ENCODE measurements around the gene TRO.

TRO gene, protein sequence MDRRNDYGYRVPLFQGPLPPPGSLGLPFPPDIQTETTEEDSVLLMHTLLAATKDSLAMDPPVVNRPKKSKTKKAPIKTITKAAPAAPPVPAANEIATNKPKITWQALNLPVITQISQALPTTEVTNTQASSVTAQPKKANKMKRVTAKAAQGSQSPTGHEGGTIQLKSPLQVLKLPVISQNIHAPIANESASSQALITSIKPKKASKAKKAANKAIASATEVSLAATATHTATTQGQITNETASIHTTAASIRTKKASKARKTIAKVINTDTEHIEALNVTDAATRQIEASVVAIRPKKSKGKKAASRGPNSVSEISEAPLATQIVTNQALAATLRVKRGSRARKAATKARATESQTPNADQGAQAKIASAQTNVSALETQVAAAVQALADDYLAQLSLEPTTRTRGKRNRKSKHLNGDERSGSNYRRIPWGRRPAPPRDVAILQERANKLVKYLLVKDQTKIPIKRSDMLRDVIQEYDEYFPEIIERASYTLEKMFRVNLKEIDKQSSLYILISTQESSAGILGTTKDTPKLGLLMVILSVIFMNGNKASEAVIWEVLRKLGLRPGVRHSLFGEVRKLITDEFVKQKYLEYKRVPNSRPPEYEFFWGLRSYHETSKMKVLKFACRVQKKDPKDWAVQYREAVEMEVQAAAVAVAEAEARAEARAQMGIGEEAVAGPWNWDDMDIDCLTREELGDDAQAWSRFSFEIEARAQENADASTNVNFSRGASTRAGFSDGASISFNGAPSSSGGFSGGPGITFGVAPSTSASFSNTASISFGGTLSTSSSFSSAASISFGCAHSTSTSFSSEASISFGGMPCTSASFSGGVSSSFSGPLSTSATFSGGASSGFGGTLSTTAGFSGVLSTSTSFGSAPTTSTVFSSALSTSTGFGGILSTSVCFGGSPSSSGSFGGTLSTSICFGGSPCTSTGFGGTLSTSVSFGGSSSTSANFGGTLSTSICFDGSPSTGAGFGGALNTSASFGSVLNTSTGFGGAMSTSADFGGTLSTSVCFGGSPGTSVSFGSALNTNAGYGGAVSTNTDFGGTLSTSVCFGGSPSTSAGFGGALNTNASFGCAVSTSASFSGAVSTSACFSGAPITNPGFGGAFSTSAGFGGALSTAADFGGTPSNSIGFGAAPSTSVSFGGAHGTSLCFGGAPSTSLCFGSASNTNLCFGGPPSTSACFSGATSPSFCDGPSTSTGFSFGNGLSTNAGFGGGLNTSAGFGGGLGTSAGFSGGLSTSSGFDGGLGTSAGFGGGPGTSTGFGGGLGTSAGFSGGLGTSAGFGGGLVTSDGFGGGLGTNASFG (N-terminal part only)

DNA sequence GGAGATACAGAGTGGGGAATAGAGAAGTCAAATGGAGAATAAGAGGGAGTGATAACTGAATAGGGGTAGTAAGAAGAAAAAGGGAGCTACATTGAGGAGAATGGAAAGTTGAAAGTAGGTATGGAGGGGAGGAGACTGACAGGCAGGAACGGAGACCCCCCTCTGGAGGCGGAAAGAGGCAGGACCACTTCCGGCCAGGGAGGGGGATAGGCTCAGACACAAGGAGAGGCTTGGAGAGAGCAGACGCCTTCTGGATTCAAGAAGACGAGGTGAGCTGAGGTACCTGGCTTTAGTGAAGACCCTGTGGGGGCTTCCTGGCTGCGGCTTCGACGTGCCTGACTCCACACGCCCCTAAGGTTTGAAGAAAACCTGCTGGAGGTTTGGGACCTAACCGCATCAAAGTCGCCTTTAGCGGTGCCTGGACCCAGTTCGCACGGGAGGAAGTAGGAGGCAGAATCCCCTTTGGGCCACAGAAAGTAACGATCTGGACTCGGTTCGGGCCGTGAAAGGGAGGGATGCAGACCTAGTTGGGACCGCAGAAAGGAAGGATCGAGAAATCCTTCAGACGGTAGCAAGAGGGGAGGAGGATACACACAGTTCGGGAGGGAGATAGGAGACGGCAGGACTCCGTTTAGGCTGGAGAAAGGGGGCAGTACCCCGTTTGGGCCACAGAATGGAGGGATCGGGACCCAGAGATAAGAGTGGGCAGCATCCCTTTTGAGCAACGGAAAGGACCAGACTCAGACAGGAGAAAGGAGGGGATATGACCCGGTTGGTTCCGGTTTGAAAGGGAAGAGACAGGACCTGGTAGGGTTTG is at the start of gene TRO:
Gene TRO (plus strand): TSS at position 215 of the 817 bp plus-strand sequence. CDS start 1,423 bp downstream, outside the sequence.
- Histone ChIP-seq H3K4me2 (no peak within 1 kb of the TSS), H3K4me1 (ENCODE audit: low read depth, poor library complexity, severe bottlenecking) (no peaks in the 10 kb centered on the region), H2AFZ (ENCODE audit: low read depth) (peak within 1 kb of the TSS; percentile 61), H3K27ac (no peak within 1 kb of the TSS), H3K4me3 (IDR thresholded peaks at IDR 0.05; ENCODE audit: insufficient read depth, low read depth, low read length) (no peak within 1 kb of the TSS), H3K27me3 (ENCODE audit: insufficient read depth, low read depth) (no peaks in the 10 kb centered on the region), H3K9ac (no peak within 1 kb of the TSS), H3K79me2 (ENCODE audit: insufficient read depth, low read depth) (no peaks in the 10 kb centered on the region), H3K36me3 (ENCODE audit: insufficient read depth) (no peaks in the 10 kb centered on the region), H4K20me1 (ENCODE audit: insufficient read depth) (no peaks in the 10 kb centered on the region)
- TF ChIP-seq, protein P1, sequence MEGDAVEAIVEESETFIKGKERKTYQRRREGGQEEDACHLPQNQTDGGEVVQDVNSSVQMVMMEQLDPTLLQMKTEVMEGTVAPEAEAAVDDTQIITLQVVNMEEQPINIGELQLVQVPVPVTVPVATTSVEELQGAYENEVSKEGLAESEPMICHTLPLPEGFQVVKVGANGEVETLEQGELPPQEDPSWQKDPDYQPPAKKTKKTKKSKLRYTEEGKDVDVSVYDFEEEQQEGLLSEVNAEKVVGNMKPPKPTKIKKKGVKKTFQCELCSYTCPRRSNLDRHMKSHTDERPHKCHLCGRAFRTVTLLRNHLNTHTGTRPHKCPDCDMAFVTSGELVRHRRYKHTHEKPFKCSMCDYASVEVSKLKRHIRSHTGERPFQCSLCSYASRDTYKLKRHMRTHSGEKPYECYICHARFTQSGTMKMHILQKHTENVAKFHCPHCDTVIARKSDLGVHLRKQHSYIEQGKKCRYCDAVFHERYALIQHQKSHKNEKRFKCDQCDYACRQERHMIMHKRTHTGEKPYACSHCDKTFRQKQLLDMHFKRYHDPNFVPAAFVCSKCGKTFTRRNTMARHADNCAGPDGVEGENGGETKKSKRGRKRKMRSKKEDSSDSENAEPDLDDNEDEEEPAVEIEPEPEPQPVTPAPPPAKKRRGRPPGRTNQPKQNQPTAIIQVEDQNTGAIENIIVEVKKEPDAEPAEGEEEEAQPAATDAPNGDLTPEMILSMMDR (conservative IDR thresholded peaks at IDR 0.05; ENCODE audit: low read depth, low read length), result no peak

DNA sequence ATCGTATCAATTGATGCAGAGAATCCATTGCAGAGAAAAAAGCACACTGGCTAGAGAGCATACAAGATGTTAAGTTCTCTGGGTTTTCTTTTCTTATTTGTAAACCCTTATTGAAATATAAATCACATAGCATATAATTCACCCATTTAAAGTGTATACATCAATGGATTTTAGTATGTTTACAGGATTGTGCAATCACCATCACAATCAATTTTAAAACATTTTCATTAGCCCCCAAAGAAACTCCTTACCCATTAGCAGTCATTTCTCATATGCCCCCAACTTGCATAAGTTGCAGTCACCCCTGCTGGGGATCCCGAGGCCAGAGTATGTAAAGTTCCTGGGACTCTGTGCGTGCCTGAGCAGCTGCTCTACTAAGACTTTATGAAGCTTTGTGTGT is 34.9 kb upstream of the TRO start:
- Histone ChIP-seq H3K9ac (no peak overlapping the region), H2AFZ (ENCODE audit: low read depth) (no peak overlapping the region), H3K4me1 (ENCODE audit: low read depth, poor library complexity, severe bottlenecking) (no peaks in the 10 kb centered on the region), H3K27me3 (ENCODE audit: insufficient read depth, low read depth) (no peaks in the 10 kb centered on the region), H3K79me2 (ENCODE audit: insufficient read depth, low read depth) (no peaks in the 10 kb centered on the region), H4K20me1 (ENCODE audit: insufficient read depth) (no peaks in the 10 kb centered on the region), H3K4me3 (IDR thresholded peaks at IDR 0.05; ENCODE audit: insufficient read depth, low read depth, low read length) (no peak overlapping the region), H3K27ac (no peak overlapping the region), H3K36me3 (ENCODE audit: insufficient read depth) (no peaks in the 10 kb centered on the region), H3K4me2 (no peak overlapping the region)
- TF ChIP-seq, protein P1 (conservative IDR thresholded peaks at IDR 0.05; ENCODE audit: low read depth, low read length), result no peak

DNA sequence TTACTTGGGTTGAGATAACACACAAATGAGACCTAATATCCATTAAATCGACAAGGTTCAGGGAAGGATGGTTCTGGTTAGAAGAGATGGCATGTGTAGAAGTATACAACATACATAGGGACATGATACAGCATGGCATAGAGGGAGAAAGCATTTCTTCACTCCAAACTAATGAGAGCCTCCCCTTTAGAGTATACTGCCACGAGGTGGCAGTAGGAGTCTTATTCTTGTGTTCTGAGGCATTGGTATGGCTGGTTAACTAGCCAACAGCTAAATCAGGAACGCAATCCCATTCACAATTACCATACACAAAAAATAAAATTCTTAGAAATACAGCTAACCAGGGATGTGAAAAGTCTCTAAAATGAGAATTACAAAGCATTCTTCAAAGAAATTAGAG is 29.1 kb upstream of the TRO start:
- no peaks in the 10 kb centered on the region for H4K20me1 ChIP-seq (ENCODE audit: insufficient read depth)
- H2AFZ ChIP-seq (ENCODE audit: low read depth), result no peak overlapping the region
- H3K9ac ChIP-seq, result no peak overlapping the region
- no peaks in the 10 kb centered on the region for H3K27me3 ChIP-seq (ENCODE audit: insufficient read depth, low read depth)
- H3K36me3 ChIP-seq (ENCODE audit: insufficient read depth), result no peaks in the 10 kb centered on the region
- H3K4me2 ChIP-seq, result no peak overlapping the region
- no peaks in the 10 kb centered on the region for H3K79me2 ChIP-seq (ENCODE audit: insufficient read depth, low read depth)
- TF ChIP-seq, protein P1 (conservative IDR thresholded peaks at IDR 0.05; ENCODE audit: low read depth, low read length), result peak; percentile 31; the same call in 1 of the 2 replicates
- H3K4me1 ChIP-seq (ENCODE audit: low read depth, poor library complexity, severe bottlenecking), result no peaks in the 10 kb centered on the region
- H3K27ac ChIP-seq, result no peak overlapping the region
- H3K4me3 ChIP-seq (IDR thresholded peaks at IDR 0.05; ENCODE audit: insufficient read depth, low read depth, low read length), result no peak overlapping the region

Data from KMS-11 (cell line).